Lung (tissue), 12 donors: ENCODE measurements around the gene EN1. TPM values are rescaled to one million over a fixed set of nuclear protein-coding genes. Genes with fewer than 3 reads are reported as not detected.

ENCODE experiments used
- ATAC-seq: fragments of 200-7000 bp; cut with Tn5 transposase; one replicate; pipeline ENCODE4 v1.9.1; 2020; ENCODE audit warnings: moderate number of reproducible peaks; ENCODE audit not compliant: insufficient read depth, low FRiP score
- DNase-seq, 3 donors: peaks; one replicate each; pipeline ENCODE4 v3.0.0-alpha.2; 2013 to 2017
- H3K27ac ChIP-seq, 2 donors: one replicate each; pipeline ENCODE4 v1.5.1; 2013; ENCODE audit warnings: mild to moderate bottlenecking in 2 of 2, moderate library complexity in 2 of 2, control low read depth in 1 of 2, inconsistent platforms in 1 of 2, low read depth in 1 of 2, low read length in 1 of 2
- H3K27me3 ChIP-seq, 3 donors: one replicate each; pipeline ENCODE4 v1.5.1; 2013; ENCODE audit warnings: low read length in 2 of 3; ENCODE audit not compliant: control insufficient read depth in 3 of 3, insufficient read depth in 3 of 3
- H3K36me3 ChIP-seq, 4 donors: one replicate each; pipeline ENCODE4 v1.5.1; 2013; ENCODE audit warnings: low read length in 4 of 4, mild to moderate bottlenecking in 1 of 4, moderate library complexity in 1 of 4; ENCODE audit not compliant: control insufficient read depth in 4 of 4, insufficient read depth in 4 of 4
- H3K4me1 ChIP-seq, 5 donors: one replicate each; pipeline ENCODE4 v1.5.1; 2013; ENCODE audit warnings: low read length in 5 of 5, mild to moderate bottlenecking in 2 of 5, moderate library complexity in 1 of 5; ENCODE audit not compliant: control insufficient read depth in 5 of 5, insufficient read depth in 5 of 5
- H3K4me3 ChIP-seq: one replicate; pipeline ENCODE4 v1.5.1; 2013; ENCODE audit warnings: mild to moderate bottlenecking, control low read depth, moderate library complexity
- H3K9ac ChIP-seq, 2 donors: one replicate each; pipeline ENCODE4 v1.5.1; 2013; ENCODE audit warnings: low read length in 2 of 2, control low read depth in 1 of 2; ENCODE audit not compliant: insufficient read depth in 1 of 2
- H3K9me3 ChIP-seq, 4 donors: one replicate each; pipeline ENCODE4 v1.5.1; 2013; ENCODE audit warnings: low read length in 3 of 4, mild to moderate bottlenecking in 1 of 4, moderate library complexity in 1 of 4; ENCODE audit not compliant: control insufficient read depth in 4 of 4, insufficient read depth in 3 of 4
- CTCF ChIP-seq: IDR thresholded peaks from 2 replicates; pipeline ENCODE4 v1.5.1; 2012; ENCODE audit warnings: mild to moderate bottlenecking; ENCODE audit errors: control extremely low read depth, extremely low read depth
- WGBS, 2 donors: extraction: QIAGEN DNeasy Blood & Tissue Kit; methylation state at CpG; one replicate each; pipeline ENCODE4 v1.1.7; 2013; 5-methylcytosine and 5-hydroxymethylcytosine counted together
- polyA plus RNA-seq, 2 donors: library from polyadenylated mRNA; stranded (reverse); fragments of 200-250 nt; gene quantifications; one replicate each; pipeline ENCODE4 v1.2.1, GENCODE V29; 2013
- total RNA-seq, 2 donors: library from RNA; depleted of rRNA in 1 of 2; stranded (reverse); fragments of >200 nt in 1 of 2; gene quantifications; one replicate each; pipeline ENCODE4 v1.2.1, GENCODE V29; 2014 to 2021
- donor health status: control.
- donor health status: control.
- donor health status: Bipolar disorder and iron deficiency.
- donor health status: healthy.
- donor health status: DM: yes; HTN: yes; CAD: no.

EN1 gene
- total and polyA plus RNA-seq, 4 donors: not detected

- 52 to 57% methylated on average over 2 of the region's 2 CpGs for WGBS, 2 donors
Observed at GRCh38 chr2:118811514-118812115, 35.8 kb downstream of the EN1 start.

GRCh38 chr2:118810766-118811165, 36.7 kb downstream of the EN1 start:
- Histone ChIP-seq H3K4me3 (no peak overlapping the region), H3K9me3 (peaks cover 0 to under 1% (median 0%) of the 10 kb centered on the region in 4 donors), H3K4me1 (peaks cover 0 to 2% (median 0%) of the 10 kb centered on the region in 5 donors), H3K9ac (no peak overlapping the region), H3K36me3 (no peaks in the 10 kb centered on the region), H3K27ac (no peak overlapping the region), H3K27me3 (peaks cover 0 to 64% (median 21%) of the 10 kb centered on the region in 3 donors)
- DNase-seq: no peak
- WGBS, 2 donors: 82 to 83% methylated on average over 7 of the region's 7 CpGs
- no peak for TF ChIP-seq CTCF
- no peak for ATAC-seq

More at GRCh38 chr2:118811514-118812115, 35.8 kb downstream of the EN1 start:
- ATAC-seq (no peak), DNase-seq (no peak)
- Histone ChIP-seq H3K9ac (no peak overlapping the region), H3K4me1 (peaks cover 0 to 2% (median 0%) of the 10 kb centered on the region in 5 donors), H3K27ac (no peak overlapping the region), H3K36me3 (no peaks in the 10 kb centered on the region), H3K9me3 (peaks cover 0 to 2% (median 0%) of the 10 kb centered on the region in 4 donors), H3K27me3 (peaks cover 0 to 56% (median 24%) of the 10 kb centered on the region in 3 donors), H3K4me3 (no peak overlapping the region)
- TF ChIP-seq CTCF: no peak

- 8 to 15% methylated on average over 16 of the region's 16 CpGs for WGBS, 2 donors
- DNase-seq: peak in 1 of 3 donors; percentile 9
Observed at GRCh38 chr2:118808429-118808809, 39.0 kb downstream of the EN1 start.

More at GRCh38 chr2:118808429-118808809, 39.0 kb downstream of the EN1 start:
- TF ChIP-seq CTCF: no peak
- Histone ChIP-seq H3K9ac (no peak overlapping the region), H3K4me1 (peaks cover 0 to 2% (median 0%) of the 10 kb centered on the region in 5 donors), H3K27ac (no peak overlapping the region), H3K36me3 (no peaks in the 10 kb centered on the region), H3K9me3 (peaks cover 0 to 2% (median 0%) of the 10 kb centered on the region in 4 donors), H3K4me3 (no peak overlapping the region), H3K27me3 (peaks cover 0 to 60% (median 26%) of the 10 kb centered on the region in 3 donors)
- ATAC-seq: no peak
